ENCODE results near the gene SERPINA4. TPM values are rescaled to one million over a fixed set of nuclear protein-coding genes. Genes with fewer than 3 reads are reported as not detected.

SERPINA4 gene
- polyA plus RNA-seq, 1 of the 3 experiments (the other 2 are of a cell fraction): not detected

- Histone ChIP-seq H3K4me3 (ENCODE audit: low read depth in 2 of 2, low read length in 1 of 2) (no peak overlapping the region), H4K20me1 (ENCODE audit: insufficient read depth) (no peaks in the 10 kb centered on the region), H3K9me2 (no peaks in the 10 kb centered on the region), H3K27ac (ENCODE audit: low read depth in 2 of 2, low read length in 1 of 2) (no peak overlapping the region), H3K27me3 (ENCODE audit: insufficient read depth) (peaks cover 7% of the 10 kb centered on the region; the same call in 1 of the 2 replicates), H3F3A (replicated peaks; ENCODE audit: insufficient read depth) (no peaks in the 10 kb centered on the region), H3K4me1 (ENCODE audit: control insufficient read depth in 1 of 2, insufficient read depth in 2 of 2, low read depth in 1 of 2, low read length in 1 of 2) (no peaks in the 10 kb centered on the region), H3K4me2 (no peak overlapping the region), H3K36me3 (replicated peaks in 1 of 2; ENCODE audit: control insufficient read depth in 1 of 2, insufficient read depth in 2 of 2, low read length in 1 of 2) (no peaks in the 10 kb centered on the region), H3K9ac (no peak overlapping the region), H3K9me3 (no peaks in the 10 kb centered on the region), H2AFZ (ENCODE audit: low read depth) (no peak overlapping the region), H3K79me2 (ENCODE audit: insufficient read depth) (no peaks in the 10 kb centered on the region)
- no peak for DNase-seq
- CTCF ChIA-PET: no interaction called here
- POLR2A ChIA-PET: no interaction called here
- 4% methylated on average over 3 of the region's 3 CpGs for WGBS (ENCODE audit: low lambda C conversion rate)
- no peak for TF ChIP-seq SIN3A (IDR thresholded peaks at IDR 0.05; ENCODE audit: borderline replicate concordance, low read depth, low read length)
- TF ChIP-seq NFIC (IDR thresholded peaks at IDR 0.05; ENCODE audit: borderline replicate concordance): no peak
- no peak for TF ChIP-seq ELF1 (IDR thresholded peaks at IDR 0.05)
- TF ChIP-seq SMC3 (IDR thresholded peaks at IDR 0.05; ENCODE audit: low read depth, low read length): no peak
- TF ChIP-seq NRF1 (IDR thresholded peaks at IDR 0.05; ENCODE audit: low read depth, low read length): no peak
- no peak for TF ChIP-seq FOXJ3 (CRISPR knock-in tag; IDR thresholded peaks at IDR 0.05)
- TF ChIP-seq TAF1 (IDR thresholded peaks at IDR 0.05; ENCODE audit: borderline replicate concordance, low read depth, low read length): no peak
- no peak for TF ChIP-seq MAX (IDR thresholded peaks at IDR 0.05; ENCODE audit: low read depth)
- TF ChIP-seq RFX5 (IDR thresholded peaks at IDR 0.05; ENCODE audit: low read length): no peak
- TF ChIP-seq CTCF (IDR thresholded peaks at IDR 0.05): no peak
- no peak for TF ChIP-seq PBX3 (IDR thresholded peaks at IDR 0.05)
- TF ChIP-seq USF2 (IDR thresholded peaks at IDR 0.05; ENCODE audit: borderline replicate concordance, low read depth, low read length): no peak
- no peak for TF ChIP-seq RXRA (IDR thresholded peaks at IDR 0.05; ENCODE audit: borderline replicate concordance, low read depth)
- TF ChIP-seq IRF3 (IDR thresholded peaks at IDR 0.05; ENCODE audit: low read depth, low read length): no peak
- TF ChIP-seq EZH2phosphoT487 (IDR thresholded peaks at IDR 0.05; ENCODE audit: borderline replicate concordance, low read depth): no peak
- TF ChIP-seq POLR2AphosphoS5 (IDR thresholded peaks at IDR 0.05; ENCODE audit: low read depth, low read length): no peak
- TF ChIP-seq GABPA (IDR thresholded peaks at IDR 0.05; ENCODE audit: low read depth): no peak
- no peak for TF ChIP-seq CHD2 (IDR thresholded peaks at IDR 0.05; ENCODE audit: low read length, partially characterized antibody)
Observed at GRCh38 chr14:94535506-94535905, 25.7 kb upstream of the SERPINA4 start.

All from SK-N-SH (cell line).